ENCODE results near the gene MAMDC2.
A peak's percentile ranks its signal among the peaks of the same experiment; 100 is the strongest.

The MAMDC2 gene

GRCh38 chr9:70159630-70160029, 116.0 kb downstream of the MAMDC2 start:
- Histone ChIP-seq H2BK15ac (ENCODE audit: low read depth, poor library complexity, severe bottlenecking) (no peak overlapping the region), H3K4me1 (ENCODE audit: control insufficient read depth, insufficient read depth, low read depth, low read length) (peaks cover 5% of the 10 kb centered on the region), H3K23ac (ENCODE audit: low read length in 2 of 2) (no peak overlapping the region), H2BK120ac (ENCODE audit: low read depth, low read length) (no peak overlapping the region), H3K9me3 (ENCODE audit: control insufficient read depth, low read length) (no peaks in the 10 kb centered on the region), H3K27me3 (ENCODE audit: control insufficient read depth in 1 of 2, insufficient read depth in 1 of 2, low read length in 2 of 2) (no peaks in the 10 kb centered on the region), H3K18ac (ENCODE audit: low read depth in 1 of 2, low read length in 2 of 2) (no peak overlapping the region), H4K8ac (ENCODE audit: low read length) (no peak overlapping the region), H3K4me2 (ENCODE audit: low read length, poor library complexity, severe bottlenecking) (no peak overlapping the region), H3K4ac (ENCODE audit: low read depth in 1 of 2, low read length in 2 of 2) (no peak overlapping the region), H2BK12ac (ENCODE audit: low read length in 2 of 2) (no peak overlapping the region), H3K14ac (ENCODE audit: low read length in 2 of 2) (no peak overlapping the region), H3K27ac (ENCODE audit: low read length, poor library complexity, severe bottlenecking) (no peak overlapping the region), H3K4me3 (ENCODE audit: insufficient read depth in 1 of 2, low read depth in 1 of 2, low read length in 2 of 2) (no peak overlapping the region), H2AFZ (ENCODE audit: low read depth, low read length) (no peak overlapping the region), H3K9ac (ENCODE audit: low read length) (no peak overlapping the region), H2BK5ac (ENCODE audit: low read depth, low read length, poor library complexity, severe bottlenecking) (no peak overlapping the region), H3K36me3 (ENCODE audit: control insufficient read depth in 1 of 2, insufficient read depth in 2 of 2, low read depth in 1 of 2, low read length in 2 of 2) (peaks cover 0 to 11% of the 10 kb centered on the region in 2 experiments), H2AK5ac (ENCODE audit: low read length, severe bottlenecking) (no peak overlapping the region), H3K79me1 (replicated peaks; ENCODE audit: low read length, poor library complexity, severe bottlenecking) (peaks cover 19% of the 10 kb centered on the region), H4K91ac (ENCODE audit: low read length) (no peak overlapping the region)
- DNase-seq = peak; percentile 27
- 68% methylated on average over 2 of the region's 3 CpGs for whole genome bisulfite sequencing

- Histone ChIP-seq H3K36me3 (ENCODE audit: control insufficient read depth in 1 of 2, insufficient read depth in 2 of 2, low read depth in 1 of 2, low read length in 2 of 2) (peaks cover 0 to 7% of the 10 kb centered on the region in 2 experiments), H3K23ac (ENCODE audit: low read length in 2 of 2) (no peak overlapping the region), H3K4ac (ENCODE audit: low read depth in 1 of 2, low read length in 2 of 2) (no peak overlapping the region), H2AFZ (ENCODE audit: low read depth, low read length) (no peak overlapping the region), H3K9me3 (ENCODE audit: control insufficient read depth, low read length) (no peaks in the 10 kb centered on the region), H3K18ac (ENCODE audit: low read depth in 1 of 2, low read length in 2 of 2) (peak overlapping the region in 1 of 2 experiments; percentile 46), H3K14ac (ENCODE audit: low read length in 2 of 2) (peak overlapping the region in 1 of 2 experiments; percentile 87), H2BK120ac (ENCODE audit: low read depth, low read length) (no peak overlapping the region), H2BK5ac (ENCODE audit: low read depth, low read length, poor library complexity, severe bottlenecking) (no peak overlapping the region), H3K4me3 (ENCODE audit: insufficient read depth in 1 of 2, low read depth in 1 of 2, low read length in 2 of 2) (no peak overlapping the region), H3K4me1 (ENCODE audit: control insufficient read depth, insufficient read depth, low read depth, low read length) (peaks cover 5% of the 10 kb centered on the region), H2BK15ac (ENCODE audit: low read depth, poor library complexity, severe bottlenecking) (peak overlapping the region; percentile 37), H4K91ac (ENCODE audit: low read length) (peak overlapping the region; percentile 71), H2BK12ac (ENCODE audit: low read length in 2 of 2) (peak overlapping the region; percentile 77 to 98), H3K79me1 (replicated peaks; ENCODE audit: low read length, poor library complexity, severe bottlenecking) (peaks cover 21% of the 10 kb centered on the region), H4K8ac (ENCODE audit: low read length) (peak overlapping the region; percentile 69), H3K9ac (ENCODE audit: low read length) (no peak overlapping the region), H3K27me3 (ENCODE audit: control insufficient read depth in 1 of 2, insufficient read depth in 1 of 2, low read length in 2 of 2) (no peaks in the 10 kb centered on the region), H3K27ac (ENCODE audit: low read length, poor library complexity, severe bottlenecking) (no peak overlapping the region), H3K4me2 (ENCODE audit: low read length, poor library complexity, severe bottlenecking) (no peak overlapping the region), H2AK5ac (ENCODE audit: low read length, severe bottlenecking) (no peak overlapping the region)
- peak; percentile 54 for DNase-seq
- WGBS = 45% methylated on average over 4 of the region's 6 CpGs
Measured at GRCh38 chr9:70160686-70161600, 117.3 kb downstream of the MAMDC2 start.

GRCh38 chr9:70165006-70165602, 121.5 kb downstream of the MAMDC2 start:
- Histone ChIP-seq H3K36me3 (ENCODE audit: control insufficient read depth in 1 of 2, insufficient read depth in 2 of 2, low read depth in 1 of 2, low read length in 2 of 2) (peaks cover 0 to 4% of the 10 kb centered on the region in 2 experiments), H3K4me2 (ENCODE audit: low read length, poor library complexity, severe bottlenecking) (no peak overlapping the region), H3K14ac (ENCODE audit: low read length in 2 of 2) (no peak overlapping the region), H3K23ac (ENCODE audit: low read length in 2 of 2) (no peak overlapping the region), H2BK5ac (ENCODE audit: low read depth, low read length, poor library complexity, severe bottlenecking) (no peak overlapping the region), H4K91ac (ENCODE audit: low read length) (no peak overlapping the region), H3K79me1 (replicated peaks; ENCODE audit: low read length, poor library complexity, severe bottlenecking) (peaks cover 18% of the 10 kb centered on the region), H2AFZ (ENCODE audit: low read depth, low read length) (no peak overlapping the region), H3K4me3 (ENCODE audit: insufficient read depth in 1 of 2, low read depth in 1 of 2, low read length in 2 of 2) (no peak overlapping the region), H2BK12ac (ENCODE audit: low read length in 2 of 2) (peak overlapping the region in 1 of 2 experiments; percentile 4), H3K4ac (ENCODE audit: low read depth in 1 of 2, low read length in 2 of 2) (no peak overlapping the region), H3K4me1 (ENCODE audit: control insufficient read depth, insufficient read depth, low read depth, low read length) (peaks cover 5% of the 10 kb centered on the region), H3K9ac (ENCODE audit: low read length) (no peak overlapping the region), H2BK15ac (ENCODE audit: low read depth, poor library complexity, severe bottlenecking) (no peak overlapping the region), H2AK5ac (ENCODE audit: low read length, severe bottlenecking) (no peak overlapping the region), H3K27me3 (ENCODE audit: control insufficient read depth in 1 of 2, insufficient read depth in 1 of 2, low read length in 2 of 2) (no peaks in the 10 kb centered on the region), H4K8ac (ENCODE audit: low read length) (no peak overlapping the region), H3K9me3 (ENCODE audit: control insufficient read depth, low read length) (no peaks in the 10 kb centered on the region), H2BK120ac (ENCODE audit: low read depth, low read length) (no peak overlapping the region), H3K18ac (ENCODE audit: low read depth in 1 of 2, low read length in 2 of 2) (no peak overlapping the region), H3K27ac (ENCODE audit: low read length, poor library complexity, severe bottlenecking) (no peak overlapping the region)
- 89% methylated on average over 4 of the region's 6 CpGs for WGBS
- DNase-seq = peak; percentile 40

- no peak overlapping the region for H2BK120ac ChIP-seq (ENCODE audit: low read depth, low read length)
- H2BK15ac ChIP-seq (ENCODE audit: low read depth, poor library complexity, severe bottlenecking) = no peak overlapping the region
- no peaks in the 10 kb centered on the region for H3K4me1 ChIP-seq (ENCODE audit: control insufficient read depth, insufficient read depth, low read depth, low read length)
- H3K27me3 ChIP-seq (ENCODE audit: control insufficient read depth in 1 of 2, insufficient read depth in 1 of 2, low read length in 2 of 2) = no peaks in the 10 kb centered on the region
- no peak overlapping the region for H3K9ac ChIP-seq (ENCODE audit: low read length)
- H2BK5ac ChIP-seq (ENCODE audit: low read depth, low read length, poor library complexity, severe bottlenecking) = no peak overlapping the region
- no peak overlapping the region for H2AFZ ChIP-seq (ENCODE audit: low read depth, low read length)
- no peak overlapping the region for H3K27ac ChIP-seq (ENCODE audit: low read length, poor library complexity, severe bottlenecking)
- H3K4me3 ChIP-seq (ENCODE audit: insufficient read depth in 1 of 2, low read depth in 1 of 2, low read length in 2 of 2) = no peak overlapping the region
- no peak overlapping the region for H4K91ac ChIP-seq (ENCODE audit: low read length)
- no peak overlapping the region for H3K4me2 ChIP-seq (ENCODE audit: low read length, poor library complexity, severe bottlenecking)
- H2BK12ac ChIP-seq (ENCODE audit: low read length in 2 of 2) = no peak overlapping the region
- no peak overlapping the region for H3K14ac ChIP-seq (ENCODE audit: low read length in 2 of 2)
- H3K4ac ChIP-seq (ENCODE audit: low read depth in 1 of 2, low read length in 2 of 2) = no peak overlapping the region
- H3K79me1 ChIP-seq (replicated peaks; ENCODE audit: low read length, poor library complexity, severe bottlenecking) = peaks cover 19% of the 10 kb centered on the region
- peak overlapping the region; percentile 49 for H2AK5ac ChIP-seq (ENCODE audit: low read length, severe bottlenecking)
- H3K18ac ChIP-seq (ENCODE audit: low read depth in 1 of 2, low read length in 2 of 2) = no peak overlapping the region
- peaks cover 0 to 14% of the 10 kb centered on the region in 2 experiments for H3K36me3 ChIP-seq (ENCODE audit: control insufficient read depth in 1 of 2, insufficient read depth in 2 of 2, low read depth in 1 of 2, low read length in 2 of 2)
- H3K23ac ChIP-seq (ENCODE audit: low read length in 2 of 2) = no peak overlapping the region
- DNase-seq = no peak
- no peak overlapping the region for H4K8ac ChIP-seq (ENCODE audit: low read length)
- no peaks in the 10 kb centered on the region for H3K9me3 ChIP-seq (ENCODE audit: control insufficient read depth, low read length)
- WGBS = 96% methylated on average over 5 of the region's 5 CpGs
Measured at GRCh38 chr9:70168521-70168920, 124.9 kb downstream of the MAMDC2 start.
